ENCODE data around the gene ZMIZ1.

The ZMIZ1 gene

GRCh38 chr10:79068562-79069324 lies at the start of gene ZMIZ1:
ZMIZ1 (plus strand) TSS chr10:79068966; CDS start chr10:79201633, 132,667 bp downstream.
- Histone ChIP-seq H3K4me3 (IDR thresholded peaks at IDR 0.05; ENCODE audit: insufficient read depth, low read depth, low read length) (peak within 1 kb of the TSS; percentile 54), H3K27ac (no peak within 1 kb of the TSS), H3K9ac (no peak within 1 kb of the TSS), H3K79me2 (ENCODE audit: insufficient read depth, low read depth) (no peaks in the 10 kb centered on the region), H2AFZ (ENCODE audit: low read depth) (peak within 1 kb of the TSS; percentile 67), H3K36me3 (ENCODE audit: insufficient read depth) (no peaks in the 10 kb centered on the region), H4K20me1 (ENCODE audit: insufficient read depth) (no peaks in the 10 kb centered on the region), H3K27me3 (ENCODE audit: insufficient read depth, low read depth) (peaks cover 14% of the 10 kb centered on the region; the same call in 1 of the 2 replicates), H3K4me2 (peak within 1 kb of the TSS; percentile 88), H3K4me1 (ENCODE audit: low read depth, poor library complexity, severe bottlenecking) (peaks cover 5% of the 10 kb centered on the region)
- no peak for TF ChIP-seq CTCF (conservative IDR thresholded peaks at IDR 0.05; ENCODE audit: low read depth, low read length)

- H2AFZ ChIP-seq (ENCODE audit: low read depth) = no peak overlapping the region
- H3K9ac ChIP-seq = no peak overlapping the region
- peaks cover 8% of the 10 kb centered on the region for H3K4me1 ChIP-seq (ENCODE audit: low read depth, poor library complexity, severe bottlenecking)
- no peaks in the 10 kb centered on the region for H3K79me2 ChIP-seq (ENCODE audit: insufficient read depth, low read depth)
- no peaks in the 10 kb centered on the region for H4K20me1 ChIP-seq (ENCODE audit: insufficient read depth)
- no peak overlapping the region for H3K27ac ChIP-seq
- H3K36me3 ChIP-seq (ENCODE audit: insufficient read depth) = no peaks in the 10 kb centered on the region
- no peak for TF ChIP-seq CTCF (conservative IDR thresholded peaks at IDR 0.05; ENCODE audit: low read depth, low read length)
- no peak overlapping the region for H3K4me3 ChIP-seq (IDR thresholded peaks at IDR 0.05; ENCODE audit: insufficient read depth, low read depth, low read length)
- no peaks in the 10 kb centered on the region for H3K27me3 ChIP-seq (ENCODE audit: insufficient read depth, low read depth)
- H3K4me2 ChIP-seq = no peak overlapping the region
These were observed 49.2 kb upstream of the ZMIZ1 start for GRCh38 chr10:79019441-79020014.

GRCh38 chr10:79020015-79020491 lies 48.7 kb upstream of the ZMIZ1 start:
- H3K4me2 ChIP-seq = no peak overlapping the region

GRCh38 chr10:79020605-79021004 lies 48.2 kb upstream of the ZMIZ1 start:
- no peaks in the 10 kb centered on the region for H3K36me3 ChIP-seq (ENCODE audit: insufficient read depth)
- H3K4me1 ChIP-seq (ENCODE audit: low read depth, poor library complexity, severe bottlenecking) = peaks cover 8% of the 10 kb centered on the region
- H3K79me2 ChIP-seq (ENCODE audit: insufficient read depth, low read depth) = no peaks in the 10 kb centered on the region
- H3K4me2 ChIP-seq = no peak overlapping the region
- H3K9ac ChIP-seq = no peak overlapping the region
- H4K20me1 ChIP-seq (ENCODE audit: insufficient read depth) = no peaks in the 10 kb centered on the region
- H2AFZ ChIP-seq (ENCODE audit: low read depth) = no peak overlapping the region
- H3K27ac ChIP-seq = no peak overlapping the region
- no peak overlapping the region for H3K4me3 ChIP-seq (IDR thresholded peaks at IDR 0.05; ENCODE audit: insufficient read depth, low read depth, low read length)
- H3K27me3 ChIP-seq (ENCODE audit: insufficient read depth, low read depth) = no peaks in the 10 kb centered on the region
- TF ChIP-seq CTCF (conservative IDR thresholded peaks at IDR 0.05; ENCODE audit: low read depth, low read length) = no peak

More at GRCh38 chr10:79020015-79020491, 48.7 kb upstream of the ZMIZ1 start:
- Histone ChIP-seq H3K4me3 (IDR thresholded peaks at IDR 0.05; ENCODE audit: insufficient read depth, low read depth, low read length) (no peak overlapping the region), H2AFZ (ENCODE audit: low read depth) (no peak overlapping the region), H3K4me1 (ENCODE audit: low read depth, poor library complexity, severe bottlenecking) (peaks cover 8% of the 10 kb centered on the region), H3K9ac (no peak overlapping the region), H3K36me3 (ENCODE audit: insufficient read depth) (no peaks in the 10 kb centered on the region), H3K27ac (no peak overlapping the region), H4K20me1 (ENCODE audit: insufficient read depth) (no peaks in the 10 kb centered on the region), H3K27me3 (ENCODE audit: insufficient read depth, low read depth) (no peaks in the 10 kb centered on the region), H3K79me2 (ENCODE audit: insufficient read depth, low read depth) (no peaks in the 10 kb centered on the region)
- TF ChIP-seq CTCF (conservative IDR thresholded peaks at IDR 0.05; ENCODE audit: low read depth, low read length) = no peak

Data from KMS-11 (cell line).